ENCODE results near the gene CCDC187.

GRCh38 chr9:136293476-136294077, 10.3 kb downstream of the CCDC187 start:
- no peak for TF ChIP-seq CTCF (conservative IDR thresholded peaks at IDR 0.05; ENCODE audit: low read depth, low read length)
- TF ChIP-seq RCOR1 (IDR thresholded peaks at IDR 0.05; ENCODE audit: insufficient replicate concordance, low read length) = no peak
- no peak for TF ChIP-seq RFX5 (IDR thresholded peaks at IDR 0.05; ENCODE audit: low read depth, low read length)
- no peak for TF ChIP-seq POLR2A (IDR thresholded peaks at IDR 0.05; ENCODE audit: low read depth, low read length)
- TF ChIP-seq CEBPB (IDR thresholded peaks at IDR 0.05; ENCODE audit: low read depth, low read length) = no peak
- TF ChIP-seq BHLHE40 (IDR thresholded peaks at IDR 0.05; ENCODE audit: low read depth, low read length) = no peak
